Measurements from ENCODE around the gene NFAT5.

GRCh38 chr16:69701452-69701851 is 135.7 kb downstream of the NFAT5 start:
- TF ChIP-seq CTCF (IDR thresholded peaks at IDR 0.05) (no peak), POLR2AphosphoS5 (IDR thresholded peaks at IDR 0.05) (no peak), POLR2A (IDR thresholded peaks at IDR 0.05) (no peak), EP300 (IDR thresholded peaks at IDR 0.05) (no peak)
